Activated gamma-delta T cell (primary cell): Measurements from ENCODE around the gene CDCP2.

ENCODE experiments used
- DNase-seq: peaks from one replicate; lab custom pipeline; 2025; lab: John Stamatoyannopoulos, UW

Gene CDCP2

GRCh38 chr1:54137534-54138061, 15.2 kb downstream of the CDCP2 start:
- no peak for DNase-seq

GRCh38 chr1:54136963-54137533, 15.8 kb downstream of the CDCP2 start:
- DNase-seq: no peak

GRCh38 chr1:54136269-54136896, 16.4 kb downstream of the CDCP2 start:
- DNase-seq: no peak

- no peak for DNase-seq
Observed at GRCh38 chr1:54135436-54136120, 17.2 kb downstream of the CDCP2 start.

- no peak for DNase-seq
Observed at GRCh38 chr1:54134295-54134694, 18.5 kb downstream of the CDCP2 start.

GRCh38 chr1:54132495-54132894, 20.3 kb downstream of the CDCP2 start:
- no peak for DNase-seq

GRCh38 chr1:54131419-54131818, 21.4 kb downstream of the CDCP2 start:
- DNase-seq: no peak

- DNase-seq: no peak
Observed at GRCh38 chr1:54129858-54130257, 22.9 kb downstream of the CDCP2 start.

GRCh38 chr1:54127594-54128300, 25.1 kb downstream of the CDCP2 start:
- no peak for DNase-seq

- no peak for DNase-seq
Observed at GRCh38 chr1:54126271-54126815, 26.5 kb downstream of the CDCP2 start.

GRCh38 chr1:54125386-54126070, 27.3 kb downstream of the CDCP2 start:
- no peak for DNase-seq

GRCh38 chr1:54124906-54125305, 27.9 kb downstream of the CDCP2 start:
- no peak for DNase-seq

- DNase-seq: no peak
Observed at GRCh38 chr1:54124472-54124871, 28.3 kb downstream of the CDCP2 start.

GRCh38 chr1:54122992-54123391, 29.8 kb downstream of the CDCP2 start:
- no peak for DNase-seq

GRCh38 chr1:54122135-54122751, 30.6 kb downstream of the CDCP2 start:
- DNase-seq: no peak

GRCh38 chr1:54121482-54122134, 31.2 kb downstream of the CDCP2 start:
- peak; percentile 21 for DNase-seq

GRCh38 chr1:54120698-54121481, 31.9 kb downstream of the CDCP2 start:
- no peak for DNase-seq

GRCh38 chr1:54120018-54120697, 32.6 kb downstream of the CDCP2 start:
- no peak for DNase-seq

- no peak for DNase-seq
Observed at GRCh38 chr1:54118704-54119103, 34.1 kb downstream of the CDCP2 start.
